SH-SY5Y (cell line): ENCODE data around the gene CASP3.

Experiments used
- GATA2 ChIP-seq: IDR thresholded peaks from 2 replicates; pipeline ENCODE4 v1.6.1; 2011; ENCODE audit warnings: mild to moderate bottlenecking, low read depth, low read length
- GATA3 ChIP-seq: IDR thresholded peaks from 2 replicates; pipeline ENCODE4 v1.6.1; 2011; ENCODE audit warnings: low read depth, mild to moderate bottlenecking, low read length, moderate library complexity

GRCh38 chr4:184671101-184671500 lies 21.9 kb upstream of the CASP3 start:
- no peak for TF ChIP-seq GATA3
- no peak for TF ChIP-seq GATA2
